ENCODE results near the gene EXOSC1. TPM values are rescaled to one million over a fixed set of nuclear protein-coding genes. Genes with fewer than 3 reads are reported as not detected.

EXOSC1 gene
- total RNA-seq, 2 experiments from 2014 or later, result 28.8 to 29.7 TPM

GRCh38 chr10:97445357-97445721 is 467 bp downstream of the EXOSC1 start:
- no peaks in the 10 kb centered on the region for H3K27me3 Mint-ChIP-seq
- ATAC-seq (ENCODE audit: poor library complexity) (no peak), DNase-seq (peak in 1 of 14 experiments; percentile 22)
- CTCF ChIA-PET, result interaction anchor here (1.8 kb wide), 1 partner anchor 26 kb away, joined by 8 read pairs; no protein-coding TSS in a partner anchor
- peak overlapping the region; percentile 95 for H3K27ac Mint-ChIP-seq
- H3K4me1 Mint-ChIP-seq (ENCODE audit: low read depth), result peaks cover 47% of the 10 kb centered on the region
- H3K9me3 Mint-ChIP-seq, result no peaks in the 10 kb centered on the region
- peak overlapping the region; percentile 100 for H3K4me3 Mint-ChIP-seq
- no peaks in the 10 kb centered on the region for H3K9me3 ChIP-seq (ENCODE audit: control insufficient read depth in 1 of 2, insufficient read depth in 1 of 2, low read length in 2 of 2)
- intact Hi-C loops (cut with DNase I, micrococcal nuclease), result loop anchor here in 1 of 2 experiments (2.0 to 5.0 kb wide), 3 partner anchors 43 to 187 kb away; partner anchors contain the start of genes MMS19, MORN4 and UBTD1
- H3K27ac ChIP-seq (ENCODE audit: low read depth in 1 of 2, low read length in 2 of 2), result peak overlapping the region; percentile 19 to 57
- no peaks in the 10 kb centered on the region for H3K27me3 ChIP-seq (ENCODE audit: control insufficient read depth in 1 of 2, insufficient read depth in 2 of 2, low read length in 2 of 2)
- POLR2A ChIA-PET, result interaction anchor here (0.6 to 1.2 kb wide), 3 partner anchors 12 to 44 kb away, joined by 3 to 6 read pairs (median 3); partner anchors contain the start of gene RRP12
- H3K36me3 ChIP-seq (ENCODE audit: insufficient read depth, low read length), result peaks cover 20% of the 10 kb centered on the region
- TF ChIP-seq CTCF (IDR thresholded peaks at IDR 0.05), result no peak
- peaks cover 47% of the 10 kb centered on the region for H3K36me3 Mint-ChIP-seq (ENCODE audit: low read depth)
- H3K4me1 ChIP-seq (ENCODE audit: insufficient read depth, low read length), result peaks cover 33% of the 10 kb centered on the region
- peak overlapping the region; percentile 78 for H3K4me3 ChIP-seq (ENCODE audit: low read length)

- Histone ChIP-seq H3K4me3 (ENCODE audit: low read length) (no peak overlapping the region), H3K27ac (ENCODE audit: low read depth in 1 of 2, low read length in 2 of 2) (no peak overlapping the region), H3K9me3 (ENCODE audit: control insufficient read depth in 1 of 2, insufficient read depth in 1 of 2, low read length in 2 of 2) (no peaks in the 10 kb centered on the region), H3K4me1 (ENCODE audit: insufficient read depth, low read length) (peaks cover 33% of the 10 kb centered on the region), H3K36me3 (ENCODE audit: insufficient read depth, low read length) (peaks cover 26% of the 10 kb centered on the region), H3K27me3 (ENCODE audit: control insufficient read depth in 1 of 2, insufficient read depth in 2 of 2, low read length in 2 of 2) (no peaks in the 10 kb centered on the region)
- H3K9me3 Mint-ChIP-seq, result no peaks in the 10 kb centered on the region
- H3K4me3 Mint-ChIP-seq, result peak overlapping the region; percentile 100
- H3K27ac Mint-ChIP-seq, result peak overlapping the region; percentile 95
- peaks cover 56% of the 10 kb centered on the region for H3K36me3 Mint-ChIP-seq (ENCODE audit: low read depth)
- DNase-seq (no peak), ATAC-seq (ENCODE audit: poor library complexity) (no peak)
- H3K27me3 Mint-ChIP-seq, result no peaks in the 10 kb centered on the region
- intact Hi-C loops (cut with DNase I, micrococcal nuclease), result loop anchor here in 1 of 2 experiments (2.0 kb wide), 2 partner anchors 41 to 55 kb away; partner anchors contain the start of genes MMS19 and UBTD1
- ChIA-PET CTCF (interaction anchor here (1.8 kb wide), 1 partner anchor 25 kb away, joined by 8 read pairs; no protein-coding TSS in a partner anchor), POLR2A (interaction anchor here (0.8 to 1.2 kb wide), 2 partner anchors 11 to 25 kb away, joined by 3 to 6 read pairs; no protein-coding TSS in a partner anchor)
- peaks cover 44% of the 10 kb centered on the region for H3K4me1 Mint-ChIP-seq (ENCODE audit: low read depth)
- TF ChIP-seq CTCF (IDR thresholded peaks at IDR 0.05), result no peak
Measured at GRCh38 chr10:97444212-97444611, 1.6 kb downstream of the EXOSC1 start.

- Mint-ChIP-seq H3K27ac (no peak overlapping the region), H3K4me3 (no peak overlapping the region), H3K36me3 (ENCODE audit: low read depth) (peaks cover 69% of the 10 kb centered on the region), H3K9me3 (no peaks in the 10 kb centered on the region), H3K4me1 (ENCODE audit: low read depth) (peaks cover 32% of the 10 kb centered on the region), H3K27me3 (no peaks in the 10 kb centered on the region)
- no peak for TF ChIP-seq CTCF (IDR thresholded peaks at IDR 0.05)
- CTCF ChIA-PET, result no interaction called here
- intact Hi-C loops (cut with DNase I, micrococcal nuclease), result no loop called here
- Histone ChIP-seq H3K36me3 (ENCODE audit: insufficient read depth, low read length) (peaks cover 42% of the 10 kb centered on the region), H3K4me1 (ENCODE audit: insufficient read depth, low read length) (peaks cover 27% of the 10 kb centered on the region), H3K27me3 (ENCODE audit: control insufficient read depth in 1 of 2, insufficient read depth in 2 of 2, low read length in 2 of 2) (no peaks in the 10 kb centered on the region), H3K9me3 (ENCODE audit: control insufficient read depth in 1 of 2, insufficient read depth in 1 of 2, low read length in 2 of 2) (no peaks in the 10 kb centered on the region), H3K27ac (ENCODE audit: low read depth in 1 of 2, low read length in 2 of 2) (no peak overlapping the region), H3K4me3 (ENCODE audit: low read length) (no peak overlapping the region)
- ATAC-seq (ENCODE audit: poor library complexity), result no peak
- no peak for DNase-seq
- POLR2A ChIA-PET, result no interaction called here
Measured at GRCh38 chr10:97442277-97442676, 3.5 kb downstream of the EXOSC1 start.

Measured in CD4-positive, alpha-beta T cell (primary cell).